Glutamatergic neuron (in vitro differentiated cells): Measurements from ENCODE around the gene RNF111. TPM values are rescaled to one million over a fixed set of nuclear protein-coding genes. Genes with fewer than 3 reads are reported as not detected.

Source experiments
- DNase-seq: peaks from one replicate; pipeline ENCODE4 v3.0.0; 2022
- H3K27ac Mint-ChIP-seq: one replicate; pipeline ENCODE4 v1.8.0; 2020; ENCODE audit warnings: mild to moderate bottlenecking, mixed read lengths, inconsistent platforms; ENCODE audit not compliant: unreplicated experiment
- H3K27me3 Mint-ChIP-seq: one replicate; pipeline ENCODE4 v1.8.0; 2020; ENCODE audit warnings: mild to moderate bottlenecking, moderate library complexity, mixed read lengths, inconsistent platforms; ENCODE audit not compliant: unreplicated experiment
- H3K36me3 Mint-ChIP-seq: one replicate; pipeline ENCODE4 v1.8.0; 2020; ENCODE audit warnings: mild to moderate bottlenecking, mixed read lengths, inconsistent platforms; ENCODE audit not compliant: unreplicated experiment
- H3K4me1 Mint-ChIP-seq: one replicate; pipeline ENCODE4 v1.8.0; 2020; ENCODE audit warnings: mild to moderate bottlenecking, low read depth, mixed read lengths, inconsistent platforms; ENCODE audit not compliant: unreplicated experiment
- H3K4me3 Mint-ChIP-seq: one replicate; pipeline ENCODE4 v1.8.0; 2020; ENCODE audit warnings: mild to moderate bottlenecking, mixed read lengths, inconsistent platforms; ENCODE audit not compliant: unreplicated experiment
- H3K9me3 Mint-ChIP-seq: one replicate; pipeline ENCODE4 v1.8.0; 2020; ENCODE audit warnings: mild to moderate bottlenecking, moderate library complexity, mixed read lengths, inconsistent platforms; ENCODE audit not compliant: unreplicated experiment
- total RNA-seq: library from RNA; stranded (reverse); fragmentation: NEBNext Ultra II Directional; extraction: Animal tissue kit (Norgen Biotek cat#: 25700); gene quantifications from one replicate; pipeline ENCODE4 v1.2.1, GENCODE V29; 2021; ENCODE audit not compliant: unreplicated experiment
- TF ChIP-seq, protein P1 (sequence below): fragments of 200-600 bp; sonication (generic); IDR thresholded peaks from one replicate; pipeline ENCODE4 v1.5.0; 2021; ENCODE audit not compliant: partially characterized antibody, unreplicated experiment

The RNF111 gene
- total RNA-seq, 1 donor from 2014 or later, result 57.4 TPM

DNA sequence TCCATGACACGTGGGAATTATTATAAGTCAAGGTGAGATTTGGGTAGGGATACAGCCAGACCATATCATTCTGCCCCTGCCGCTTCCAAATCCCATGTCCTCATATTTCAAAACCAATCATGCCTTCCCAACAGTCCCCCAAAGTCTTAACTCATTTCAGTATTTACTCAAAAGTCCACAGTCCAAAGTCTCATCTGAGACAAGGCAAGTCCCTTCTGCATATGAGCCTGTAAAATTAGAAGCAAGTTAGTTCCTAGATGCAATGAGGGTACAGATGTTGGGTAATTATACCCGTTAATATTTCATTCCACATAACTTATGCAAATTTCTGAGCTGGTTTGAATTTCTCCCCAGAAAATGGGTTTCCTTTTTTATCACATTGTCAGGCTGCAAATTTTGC lies 47.7 kb downstream of the RNF111 start:
- H3K36me3 Mint-ChIP-seq, result peaks cover 6% of the 10 kb centered on the region

DNA sequence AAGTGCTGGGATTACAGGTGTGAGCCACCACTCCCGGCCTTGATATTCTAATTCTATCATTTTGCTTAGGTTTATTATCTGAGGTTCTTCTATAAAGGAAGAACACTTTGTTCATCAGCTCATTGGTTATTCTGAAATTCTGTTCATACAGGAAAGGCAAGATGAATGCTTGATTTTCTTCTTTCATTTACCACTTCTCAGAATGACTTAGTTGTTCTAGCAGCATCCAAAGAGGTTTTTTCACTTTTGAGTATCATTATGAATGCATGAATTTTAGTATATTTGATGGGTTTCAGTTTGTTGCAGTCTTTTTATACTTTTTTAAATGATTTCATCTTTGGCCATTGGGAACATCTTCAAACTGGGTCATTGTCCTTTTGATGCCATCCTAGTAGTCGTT lies 51.8 kb downstream of the RNF111 start:
- Mint-ChIP-seq H3K27ac (no peak overlapping the region), H3K9me3 (no peaks in the 10 kb centered on the region), H3K36me3 (peaks cover 6% of the 10 kb centered on the region), H3K4me3 (no peak overlapping the region), H3K27me3 (no peaks in the 10 kb centered on the region), H3K4me1 (no peaks in the 10 kb centered on the region)
- TF ChIP-seq, protein P1, sequence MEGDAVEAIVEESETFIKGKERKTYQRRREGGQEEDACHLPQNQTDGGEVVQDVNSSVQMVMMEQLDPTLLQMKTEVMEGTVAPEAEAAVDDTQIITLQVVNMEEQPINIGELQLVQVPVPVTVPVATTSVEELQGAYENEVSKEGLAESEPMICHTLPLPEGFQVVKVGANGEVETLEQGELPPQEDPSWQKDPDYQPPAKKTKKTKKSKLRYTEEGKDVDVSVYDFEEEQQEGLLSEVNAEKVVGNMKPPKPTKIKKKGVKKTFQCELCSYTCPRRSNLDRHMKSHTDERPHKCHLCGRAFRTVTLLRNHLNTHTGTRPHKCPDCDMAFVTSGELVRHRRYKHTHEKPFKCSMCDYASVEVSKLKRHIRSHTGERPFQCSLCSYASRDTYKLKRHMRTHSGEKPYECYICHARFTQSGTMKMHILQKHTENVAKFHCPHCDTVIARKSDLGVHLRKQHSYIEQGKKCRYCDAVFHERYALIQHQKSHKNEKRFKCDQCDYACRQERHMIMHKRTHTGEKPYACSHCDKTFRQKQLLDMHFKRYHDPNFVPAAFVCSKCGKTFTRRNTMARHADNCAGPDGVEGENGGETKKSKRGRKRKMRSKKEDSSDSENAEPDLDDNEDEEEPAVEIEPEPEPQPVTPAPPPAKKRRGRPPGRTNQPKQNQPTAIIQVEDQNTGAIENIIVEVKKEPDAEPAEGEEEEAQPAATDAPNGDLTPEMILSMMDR, result no peak
- DNase-seq, result no peak

More for the DNA sequence above, 47.7 kb downstream of the RNF111 start:
- Mint-ChIP-seq H3K4me1 (no peaks in the 10 kb centered on the region), H3K4me3 (no peak overlapping the region), H3K9me3 (no peaks in the 10 kb centered on the region), H3K27ac (no peak overlapping the region), H3K27me3 (no peaks in the 10 kb centered on the region)
- no peak for DNase-seq
- TF ChIP-seq, protein P1, result no peak

DNA sequence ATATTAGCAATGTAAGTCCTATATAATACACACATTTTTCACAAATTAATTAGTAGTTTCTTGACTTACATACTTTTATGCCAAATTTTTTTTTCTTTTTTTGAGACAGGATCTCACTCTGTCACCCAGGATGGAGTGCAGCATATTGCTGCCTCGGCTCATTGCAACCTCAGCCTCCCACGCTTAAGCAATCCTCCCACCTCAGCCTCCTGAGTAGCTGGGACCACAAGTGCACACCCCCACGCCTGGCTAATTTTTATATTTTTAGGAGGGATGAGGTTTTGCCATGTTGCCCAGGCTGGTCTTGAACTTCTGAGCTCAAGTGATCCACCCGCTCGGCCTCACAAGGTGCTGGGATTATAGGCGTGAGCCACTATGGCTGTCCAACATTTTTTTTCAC lies 54.6 kb downstream of the RNF111 start:
- Mint-ChIP-seq H3K27ac (no peak overlapping the region), H3K36me3 (no peaks in the 10 kb centered on the region), H3K4me1 (no peaks in the 10 kb centered on the region), H3K27me3 (no peaks in the 10 kb centered on the region), H3K4me3 (no peak overlapping the region), H3K9me3 (no peaks in the 10 kb centered on the region)
- DNase-seq, result no peak
- TF ChIP-seq, protein P1, result no peak

DNA sequence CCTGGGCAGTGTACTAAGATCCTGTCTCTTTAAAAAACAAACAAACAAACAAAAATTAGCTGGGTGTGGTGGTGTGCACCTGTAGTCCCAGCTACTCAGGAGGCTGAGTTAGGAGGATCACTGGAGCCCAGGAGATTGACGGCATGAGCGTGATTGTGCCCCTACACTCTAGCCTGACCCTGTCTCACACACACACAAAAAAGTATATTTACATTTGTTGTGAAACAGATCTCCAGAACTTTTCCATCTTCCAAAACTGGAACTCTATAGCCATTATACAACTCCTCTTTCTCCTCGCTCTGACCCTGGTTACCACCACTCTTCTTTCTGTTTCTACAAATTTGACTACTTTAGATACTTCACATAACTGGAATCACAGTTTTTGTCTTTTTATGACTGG lies 61.4 kb downstream of the RNF111 start:
- H3K36me3 Mint-ChIP-seq, result no peaks in the 10 kb centered on the region
- DNase-seq, result no peak
- H3K27ac Mint-ChIP-seq, result no peak overlapping the region
- TF ChIP-seq, protein P1, result no peak
- H3K4me1 Mint-ChIP-seq, result no peaks in the 10 kb centered on the region
- no peaks in the 10 kb centered on the region for H3K9me3 Mint-ChIP-seq
- H3K27me3 Mint-ChIP-seq, result no peaks in the 10 kb centered on the region
- no peak overlapping the region for H3K4me3 Mint-ChIP-seq

DNA sequence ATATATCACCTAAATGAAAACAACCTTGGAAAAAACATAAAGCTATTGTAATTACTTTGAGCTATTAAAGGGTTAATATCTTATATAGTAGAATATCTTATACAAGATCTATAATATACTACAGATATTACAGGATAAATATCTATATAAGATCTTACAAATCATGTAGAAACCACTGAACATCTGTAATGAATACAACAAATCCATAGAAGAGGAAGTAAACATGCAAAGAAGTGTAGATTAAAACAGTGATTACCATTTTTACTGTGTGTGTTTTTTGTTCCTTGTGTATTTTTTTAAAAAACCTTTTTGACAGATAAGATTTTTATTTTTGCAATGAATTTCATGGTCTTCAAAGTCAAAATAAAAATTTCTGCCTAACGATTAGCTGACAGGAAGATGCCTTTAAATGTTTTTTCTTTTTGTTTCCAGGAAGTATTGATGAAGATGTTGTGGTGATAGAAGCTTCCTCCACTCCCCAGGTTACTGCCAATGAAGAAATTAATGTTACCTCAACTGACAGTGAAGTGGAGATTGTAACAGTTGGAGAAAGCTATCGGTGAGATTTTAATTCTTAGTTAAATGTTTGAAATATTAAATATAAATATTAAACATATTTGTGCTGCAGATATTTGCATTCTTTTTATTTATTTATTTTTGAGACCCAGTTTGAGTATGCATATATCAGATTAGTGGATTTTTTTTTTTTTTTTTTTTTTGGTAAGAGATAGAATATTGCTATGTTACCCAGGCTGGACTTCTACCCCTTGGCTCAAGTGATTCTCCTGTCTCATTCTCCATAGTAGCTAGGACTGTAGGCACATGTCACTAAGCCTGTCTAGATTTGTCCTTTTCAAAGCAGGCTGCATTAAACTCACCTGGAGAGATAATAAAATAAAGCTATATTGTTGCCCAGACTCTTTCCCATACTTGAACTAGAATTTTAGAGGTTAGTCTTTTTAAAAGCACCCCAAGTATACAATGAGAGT lies 64.7 kb downstream of the RNF111 start:
- Mint-ChIP-seq H3K4me1 (no peaks in the 10 kb centered on the region), H3K4me3 (no peak overlapping the region), H3K27ac (no peak overlapping the region), H3K27me3 (no peaks in the 10 kb centered on the region), H3K36me3 (no peaks in the 10 kb centered on the region), H3K9me3 (no peaks in the 10 kb centered on the region)
- no peak for DNase-seq
- TF ChIP-seq, protein P1, result no peak
